Adrenal gland (tissue), 5 donors: ENCODE data around the gene SLIT3.

ENCODE experiments used
- CTCF ChIP-seq, 6 experiments: fragments of 450-650 bp in 4 of 6; fragments of 200-600 bp in 2 of 6; sonication (generic) in 1 of 6; IDR thresholded peaks; 1 replicate in 5 of 6; 2 replicates in 1 of 6; pipeline versions ENCODE4 v1.5.1 to v1.8.0; 2016 to 2021; ENCODE audit warnings: antibody characterized with exemption in 6 of 6, mild to moderate bottlenecking in 2 of 6, moderate library complexity in 1 of 6
- POLR2A ChIP-seq, 2 donors: fragments of 450-650 bp; IDR thresholded peaks; one replicate each; pipeline ENCODE4 v1.6.1; 2017; ENCODE audit warnings: antibody characterized with exemption in 2 of 2, mild to moderate bottlenecking in 2 of 2, moderate library complexity in 1 of 2
- donor health status: DM: no; HTN: no; CAD: no.

- no peak for TF ChIP-seq CTCF (IDR thresholded peaks at IDR 0.05)
- no peak for TF ChIP-seq POLR2A (IDR thresholded peaks at IDR 0.05)
Observed at GRCh38 chr5:169131616-169132301, 169.2 kb downstream of the SLIT3 start.
